Measurements from ENCODE around the gene GPAT3.

The GPAT3 gene

DNA sequence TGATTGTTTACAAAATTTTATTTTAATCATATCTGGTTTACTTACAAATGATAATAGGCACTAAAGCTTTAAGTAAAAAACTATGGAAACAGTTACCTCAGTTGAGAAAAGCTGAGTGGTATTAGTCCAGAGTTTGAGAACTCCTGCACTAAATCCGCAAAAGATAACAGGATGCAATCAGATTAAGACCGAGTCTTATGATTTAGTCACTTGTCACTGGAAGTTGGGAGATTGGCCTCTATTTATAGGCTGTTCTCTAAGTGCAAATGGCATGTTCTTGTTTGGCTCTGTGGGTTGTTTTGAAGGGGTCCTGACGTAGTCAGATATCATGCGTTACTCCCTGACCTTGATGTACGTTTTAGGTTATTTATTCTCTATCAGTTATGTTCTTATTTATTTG, 6.3 kb downstream of the GPAT3 start:
- TF ChIP-seq GATA3 (IDR thresholded peaks at IDR 0.05; ENCODE audit: low read depth, low read length) = no peak
- TF ChIP-seq GATA2 (IDR thresholded peaks at IDR 0.05; ENCODE audit: low read depth, low read length) = no peak

- no peak for TF ChIP-seq GATA2 (IDR thresholded peaks at IDR 0.05; ENCODE audit: low read depth, low read length)
- no peak for TF ChIP-seq GATA3 (IDR thresholded peaks at IDR 0.05; ENCODE audit: low read depth, low read length)
Measured at GRCh38 chr4:83546786-83547185, 10.9 kb downstream of the GPAT3 start.

GRCh38 chr4:83548151-83548905, 12.4 kb downstream of the GPAT3 start:
- TF ChIP-seq GATA3 (IDR thresholded peaks at IDR 0.05; ENCODE audit: low read depth, low read length) (no peak), GATA2 (IDR thresholded peaks at IDR 0.05; ENCODE audit: low read depth, low read length) (no peak)

GRCh38 chr4:83552083-83552482, 16.2 kb downstream of the GPAT3 start:
- no peak for TF ChIP-seq GATA2 (IDR thresholded peaks at IDR 0.05; ENCODE audit: low read depth, low read length)
- no peak for TF ChIP-seq GATA3 (IDR thresholded peaks at IDR 0.05; ENCODE audit: low read depth, low read length)

- TF ChIP-seq GATA2 (IDR thresholded peaks at IDR 0.05; ENCODE audit: low read depth, low read length) (no peak), GATA3 (IDR thresholded peaks at IDR 0.05; ENCODE audit: low read depth, low read length) (no peak)
Measured at GRCh38 chr4:83552924-83553323, 17.0 kb downstream of the GPAT3 start.

DNA sequence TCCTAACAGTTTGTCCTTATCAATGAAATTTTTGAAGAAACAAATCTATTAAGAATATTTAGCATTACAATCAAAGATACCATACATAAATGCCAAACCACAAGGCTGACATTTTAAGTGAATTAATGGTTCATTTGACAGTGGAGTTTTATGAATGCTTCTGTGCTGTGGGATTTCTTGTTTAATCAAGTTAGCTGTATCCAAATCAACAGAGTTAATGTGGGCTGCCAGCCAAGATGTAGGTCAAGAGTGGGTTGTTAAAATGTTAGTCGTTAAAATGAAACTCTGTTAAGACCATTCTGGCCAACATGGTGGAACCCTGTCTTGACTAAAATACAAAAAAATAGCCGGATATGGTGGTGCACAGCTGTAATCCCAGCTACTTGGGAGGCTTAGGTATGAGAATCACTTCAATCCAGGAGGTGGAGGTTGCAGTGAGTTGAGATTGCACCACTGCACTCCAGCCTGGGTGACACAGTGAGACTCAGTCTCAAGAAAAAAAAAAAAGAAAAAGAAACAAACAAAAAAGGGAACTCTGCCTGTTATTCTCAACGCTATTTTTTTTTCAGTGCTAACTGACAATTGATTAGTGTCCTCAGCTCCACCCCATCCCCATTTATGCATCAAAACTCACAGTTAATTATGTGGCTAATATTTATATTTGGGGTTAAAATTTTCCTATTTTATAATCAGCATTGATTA, 20.2 kb downstream of the GPAT3 start:
- TF ChIP-seq GATA3 (IDR thresholded peaks at IDR 0.05; ENCODE audit: low read depth, low read length) = no peak
- no peak for TF ChIP-seq GATA2 (IDR thresholded peaks at IDR 0.05; ENCODE audit: low read depth, low read length)

DNA sequence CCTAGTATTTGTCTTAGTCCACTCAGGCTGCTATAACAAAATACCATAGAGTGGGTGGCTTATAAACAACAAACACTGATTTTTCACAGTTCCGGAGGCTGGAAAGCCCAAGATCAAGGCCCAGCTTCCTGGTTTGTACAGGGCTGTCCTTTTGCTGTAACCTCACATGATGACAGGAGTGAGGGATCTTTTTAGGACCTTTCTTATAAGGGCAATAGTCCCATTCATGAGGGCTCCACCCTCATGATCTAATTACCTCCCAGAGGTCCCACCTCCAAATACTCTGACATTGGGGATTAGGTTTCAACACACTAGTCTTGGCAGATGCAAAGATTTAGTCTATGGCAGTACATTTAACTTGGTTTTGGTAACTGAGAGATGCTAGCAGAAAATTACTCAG, 20.9 kb downstream of the GPAT3 start:
- TF ChIP-seq GATA2 (IDR thresholded peaks at IDR 0.05; ENCODE audit: low read depth, low read length) = no peak

- no peak for TF ChIP-seq GATA3 (IDR thresholded peaks at IDR 0.05; ENCODE audit: low read depth, low read length)
- TF ChIP-seq GATA2 (IDR thresholded peaks at IDR 0.05; ENCODE audit: low read depth, low read length) = no peak
Measured at GRCh38 chr4:83558059-83558653, 22.2 kb downstream of the GPAT3 start.

DNA sequence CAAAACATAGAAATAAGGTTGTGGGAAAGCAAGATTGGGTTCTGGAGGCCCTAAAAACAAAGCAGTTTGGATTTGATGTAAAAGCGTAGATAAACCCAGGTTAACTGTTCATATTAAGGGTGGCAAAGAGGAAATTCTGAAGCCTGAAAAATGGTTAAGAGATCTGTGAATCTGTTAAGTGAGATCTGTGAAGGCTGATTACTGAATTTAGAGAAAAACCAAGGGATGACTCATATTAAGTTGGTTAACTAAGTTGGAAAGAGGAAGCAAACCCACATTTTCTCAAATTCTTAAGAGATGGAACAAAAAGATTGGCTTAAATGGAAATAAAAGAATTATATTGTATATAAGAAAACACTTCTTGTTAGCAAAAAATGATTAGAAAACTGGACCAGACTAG, 22.8 kb downstream of the GPAT3 start:
- TF ChIP-seq GATA2 (IDR thresholded peaks at IDR 0.05; ENCODE audit: low read depth, low read length) (no peak), GATA3 (IDR thresholded peaks at IDR 0.05; ENCODE audit: low read depth, low read length) (no peak)

DNA sequence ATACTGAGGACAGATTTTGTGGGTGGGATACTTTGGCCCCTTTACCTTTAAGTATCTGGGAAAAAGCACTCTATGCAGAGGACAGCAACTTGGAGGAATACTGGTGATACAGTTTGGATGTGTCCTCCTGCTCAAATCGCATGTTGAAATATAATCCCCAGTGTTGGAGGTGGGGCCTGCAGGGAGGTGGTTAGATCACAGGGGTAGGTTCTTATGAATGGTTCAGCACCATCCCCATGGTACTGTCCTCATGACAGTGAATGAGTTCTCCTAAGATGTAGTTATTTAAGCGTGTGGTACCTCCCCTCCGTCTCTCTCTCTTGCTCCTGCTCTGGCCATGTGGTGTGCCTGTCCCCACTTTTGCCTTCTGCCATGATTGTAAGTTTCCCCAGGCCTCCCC, 24.6 kb downstream of the GPAT3 start:
- TF ChIP-seq GATA3 (IDR thresholded peaks at IDR 0.05; ENCODE audit: low read depth, low read length) (no peak), GATA2 (IDR thresholded peaks at IDR 0.05; ENCODE audit: low read depth, low read length) (no peak)

- TF ChIP-seq GATA3 (IDR thresholded peaks at IDR 0.05; ENCODE audit: low read depth, low read length) (no peak), GATA2 (IDR thresholded peaks at IDR 0.05; ENCODE audit: low read depth, low read length) (no peak)
Measured at GRCh38 chr4:83561381-83561780, 25.5 kb downstream of the GPAT3 start.

DNA sequence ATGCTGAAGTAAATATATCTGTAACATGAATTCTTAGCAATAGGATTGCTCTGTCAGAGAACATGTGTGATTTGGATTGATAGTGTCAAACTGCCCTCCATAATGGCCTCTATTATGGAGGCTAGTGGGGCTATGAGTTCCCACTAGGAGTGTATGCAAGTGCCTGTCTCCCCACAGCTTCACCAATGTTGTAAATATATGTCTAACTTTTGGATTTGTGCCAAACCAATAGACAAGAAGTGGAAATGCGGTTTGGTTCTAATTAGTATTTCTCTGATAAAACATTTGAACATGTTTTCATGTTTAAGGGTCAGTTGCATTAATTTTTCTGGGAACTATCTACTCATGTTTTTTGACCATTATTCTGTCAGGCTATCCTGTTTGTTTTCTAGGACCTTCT, 28.1 kb downstream of the GPAT3 start:
- TF ChIP-seq GATA3 (IDR thresholded peaks at IDR 0.05; ENCODE audit: low read depth, low read length) (no peak), GATA2 (IDR thresholded peaks at IDR 0.05; ENCODE audit: low read depth, low read length) (no peak)

DNA sequence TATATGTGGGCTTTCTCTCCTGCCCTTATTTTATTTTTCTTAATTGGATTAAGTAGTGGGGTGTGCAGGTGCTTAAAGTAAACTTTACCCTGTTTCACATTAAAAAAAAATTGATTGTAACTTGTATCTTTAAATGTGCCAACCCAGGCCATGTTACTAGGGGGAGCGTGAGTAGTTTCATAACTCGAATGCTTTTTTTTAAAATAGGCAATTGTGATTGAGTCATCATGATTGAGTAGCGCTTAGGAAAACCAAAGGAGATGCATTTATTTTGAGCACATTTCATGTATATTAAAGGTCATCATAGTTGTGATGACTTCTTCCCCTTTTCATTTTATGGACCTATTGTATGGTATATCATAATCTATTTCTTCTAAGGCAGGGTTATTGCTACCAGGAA, 32.2 kb downstream of the GPAT3 start:
- no peak for TF ChIP-seq GATA2 (IDR thresholded peaks at IDR 0.05; ENCODE audit: low read depth, low read length)
- TF ChIP-seq GATA3 (IDR thresholded peaks at IDR 0.05; ENCODE audit: low read depth, low read length) = no peak

DNA sequence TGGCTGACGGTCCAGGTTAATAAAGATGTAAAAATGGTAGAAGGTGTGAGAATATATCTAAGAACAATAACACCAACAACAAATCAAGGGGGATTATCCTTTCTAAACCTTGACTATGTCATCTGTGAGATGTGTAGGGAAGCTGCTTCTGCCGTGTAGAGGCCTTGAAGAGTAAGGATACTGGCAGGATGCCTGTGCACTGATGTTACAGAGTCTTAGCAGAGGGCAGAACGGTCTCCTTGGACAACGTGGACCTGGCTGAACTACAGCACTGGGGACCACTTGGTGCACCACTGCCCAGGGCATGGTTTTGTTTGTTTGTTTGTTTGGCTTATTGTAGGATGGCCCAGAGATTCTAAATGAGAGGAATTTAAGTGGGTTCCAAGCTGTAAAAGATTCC, 33.5 kb downstream of the GPAT3 start:
- TF ChIP-seq GATA3 (IDR thresholded peaks at IDR 0.05; ENCODE audit: low read depth, low read length) = no peak
- TF ChIP-seq GATA2 (IDR thresholded peaks at IDR 0.05; ENCODE audit: low read depth, low read length) = no peak

DNA sequence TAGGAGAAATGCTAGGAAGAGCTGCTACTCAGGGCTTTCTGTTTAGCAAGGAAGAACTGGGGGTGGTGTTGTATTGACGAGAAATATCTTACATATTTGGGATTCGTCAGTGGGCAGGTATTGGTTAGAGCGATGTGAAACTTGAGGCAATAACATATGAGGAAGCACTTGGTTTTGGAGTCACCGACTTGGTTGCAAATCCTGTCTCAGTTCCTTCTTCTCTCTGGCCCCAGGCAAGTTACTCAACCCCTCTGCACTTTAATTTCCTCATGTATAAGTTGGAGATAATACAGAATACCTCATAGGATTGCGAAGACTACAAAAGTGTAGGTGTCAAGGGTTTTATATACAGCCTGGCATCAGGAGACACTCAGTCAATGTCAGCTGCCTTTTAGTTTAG, 34.1 kb downstream of the GPAT3 start:
- no peak for TF ChIP-seq GATA2 (IDR thresholded peaks at IDR 0.05; ENCODE audit: low read depth, low read length)
- TF ChIP-seq GATA3 (IDR thresholded peaks at IDR 0.05; ENCODE audit: low read depth, low read length) = no peak

Measured in SH-SY5Y (cell line).